Nephron progenitor cell (in vitro differentiated cells): Measurements from ENCODE around the gene PISD.

Source experiments
- DNase-seq: peaks from one replicate; pipeline ENCODE4 v3.0.0; 2021
- H3K27ac Mint-ChIP-seq: 2 replicates; pipeline ENCODE4 v1.8.0; 2021; ENCODE audit warnings: mild to moderate bottlenecking, moderate library complexity, mixed read lengths
- H3K27me3 Mint-ChIP-seq: 2 replicates; pipeline ENCODE4 v1.8.0; 2021; ENCODE audit warnings: mild to moderate bottlenecking, low read depth, mixed read lengths; ENCODE audit not compliant: poor library complexity
- H3K36me3 Mint-ChIP-seq: 2 replicates; pipeline ENCODE4 v1.8.0; 2021; ENCODE audit warnings: low read depth, mixed read lengths
- H3K4me1 Mint-ChIP-seq: 2 replicates; pipeline ENCODE4 v1.8.0; 2021; ENCODE audit warnings: mixed read lengths
- H3K4me3 Mint-ChIP-seq: 2 replicates; pipeline ENCODE4 v1.8.0; 2021; ENCODE audit warnings: mild to moderate bottlenecking, moderate library complexity, mixed read lengths
- H3K9me3 Mint-ChIP-seq: 2 replicates; pipeline ENCODE4 v1.8.0; 2021; ENCODE audit warnings: mild to moderate bottlenecking, moderate library complexity, mixed read lengths
- CTCF ChIP-seq: fragments of 200-600 bp; sonication (generic); IDR thresholded peaks from 2 replicates; pipeline ENCODE4 v1.5.0; 2021; ENCODE audit warnings: antibody characterized with exemption

Gene PISD

GRCh38 chr22:31629741-31630184 lies 32.3 kb downstream of the PISD start:
- no peaks in the 10 kb centered on the region for H3K36me3 Mint-ChIP-seq
- no peak for DNase-seq
- no peak for TF ChIP-seq CTCF
- H3K4me3 Mint-ChIP-seq: peak overlapping the region; percentile 57
- H3K27ac Mint-ChIP-seq: no peak overlapping the region
- H3K4me1 Mint-ChIP-seq: peaks cover 59% of the 10 kb centered on the region
- H3K27me3 Mint-ChIP-seq: no peaks in the 10 kb centered on the region
- H3K9me3 Mint-ChIP-seq: no peaks in the 10 kb centered on the region

- H3K27ac Mint-ChIP-seq: no peak overlapping the region
- no peaks in the 10 kb centered on the region for H3K27me3 Mint-ChIP-seq
- no peak for TF ChIP-seq CTCF
- DNase-seq: no peak
- no peaks in the 10 kb centered on the region for H3K36me3 Mint-ChIP-seq
- no peaks in the 10 kb centered on the region for H3K9me3 Mint-ChIP-seq
- H3K4me3 Mint-ChIP-seq: peak overlapping the region; percentile 57
- peaks cover 66% of the 10 kb centered on the region for H3K4me1 Mint-ChIP-seq
Observed at GRCh38 chr22:31628969-31629708, 32.9 kb downstream of the PISD start.

GRCh38 chr22:31628362-31628761 lies 33.7 kb downstream of the PISD start:
- H3K4me1 Mint-ChIP-seq: peaks cover 62% of the 10 kb centered on the region

GRCh38 chr22:31627223-31627731 lies 34.7 kb downstream of the PISD start:
- no peak for TF ChIP-seq CTCF
- H3K9me3 Mint-ChIP-seq: no peaks in the 10 kb centered on the region
- H3K27ac Mint-ChIP-seq: no peak overlapping the region
- no peaks in the 10 kb centered on the region for H3K27me3 Mint-ChIP-seq
- no peak for DNase-seq
- no peak overlapping the region for H3K4me3 Mint-ChIP-seq
- peaks cover 62% of the 10 kb centered on the region for H3K4me1 Mint-ChIP-seq
- H3K36me3 Mint-ChIP-seq: no peaks in the 10 kb centered on the region

More at GRCh38 chr22:31628362-31628761, 33.7 kb downstream of the PISD start:
- Mint-ChIP-seq H3K27me3 (no peaks in the 10 kb centered on the region), H3K9me3 (no peaks in the 10 kb centered on the region), H3K27ac (no peak overlapping the region), H3K36me3 (no peaks in the 10 kb centered on the region), H3K4me3 (no peak overlapping the region)
- no peak for TF ChIP-seq CTCF
- no peak for DNase-seq

- no peak for DNase-seq
- TF ChIP-seq CTCF: no peak
- peaks cover 59% of the 10 kb centered on the region for H3K4me1 Mint-ChIP-seq
- H3K9me3 Mint-ChIP-seq: no peaks in the 10 kb centered on the region
- H3K27me3 Mint-ChIP-seq: no peaks in the 10 kb centered on the region
- no peaks in the 10 kb centered on the region for H3K36me3 Mint-ChIP-seq
- H3K4me3 Mint-ChIP-seq: peak overlapping the region; percentile 25
- no peak overlapping the region for H3K27ac Mint-ChIP-seq
Observed at GRCh38 chr22:31626427-31627150, 35.4 kb downstream of the PISD start.
